Measurements from ENCODE around the gene RPL36AL. TPM values are rescaled to one million over a fixed set of nuclear protein-coding genes. Genes with fewer than 3 reads are reported as not detected.
A peak's percentile ranks its signal among the peaks of the same experiment; 100 is the strongest.

RPL36AL gene
- total RNA-seq, 1 experiment from 2014 or later = 408 TPM

- Histone ChIP-seq H3K79me2 (ENCODE audit: low read length) (peaks cover 89% of the 10 kb centered on the region), H3K27ac (ENCODE audit: low read length) (no peak overlapping the region), H3K36me3 (ENCODE audit: low read depth, low read length) (peaks cover 23% of the 10 kb centered on the region), H3F3A (ENCODE audit: low read length, unreplicated experiment) (no peaks in the 10 kb centered on the region), H2AFZ (ENCODE audit: low read length) (no peak overlapping the region), H4K20me1 (ENCODE audit: low read length) (0 out of 2 replicates have a peak, but pooled peaks cover 4% of the 10 kb centered on the region), H3K4me1 (ENCODE audit: insufficient read depth, low read length) (peaks cover 34% of the 10 kb centered on the region; the same call in 1 of the 2 replicates), H3K9me2 (replicated peaks; ENCODE audit: low read length) (no peaks in the 10 kb centered on the region), H3K9me3 (ENCODE audit: low read length) (no peaks in the 10 kb centered on the region), H3K27me3 (ENCODE audit: low read length) (no peaks in the 10 kb centered on the region), H3K9ac (ENCODE audit: low read length) (no peak overlapping the region), H3K4me3 (ENCODE audit: low read length) (no peak overlapping the region), H3K4me2 (ENCODE audit: low read length) (no peak overlapping the region)
- DNase-seq (no peak), ATAC-seq (no peak)
- no TSS peak for BruUV-seq (replicated peaks)
- ChIA-PET CTCF (no interaction called here), POLR2A (ENCODE audit: unreplicated experiment) (no interaction called here)
- TF ChIP-seq, protein P1, sequence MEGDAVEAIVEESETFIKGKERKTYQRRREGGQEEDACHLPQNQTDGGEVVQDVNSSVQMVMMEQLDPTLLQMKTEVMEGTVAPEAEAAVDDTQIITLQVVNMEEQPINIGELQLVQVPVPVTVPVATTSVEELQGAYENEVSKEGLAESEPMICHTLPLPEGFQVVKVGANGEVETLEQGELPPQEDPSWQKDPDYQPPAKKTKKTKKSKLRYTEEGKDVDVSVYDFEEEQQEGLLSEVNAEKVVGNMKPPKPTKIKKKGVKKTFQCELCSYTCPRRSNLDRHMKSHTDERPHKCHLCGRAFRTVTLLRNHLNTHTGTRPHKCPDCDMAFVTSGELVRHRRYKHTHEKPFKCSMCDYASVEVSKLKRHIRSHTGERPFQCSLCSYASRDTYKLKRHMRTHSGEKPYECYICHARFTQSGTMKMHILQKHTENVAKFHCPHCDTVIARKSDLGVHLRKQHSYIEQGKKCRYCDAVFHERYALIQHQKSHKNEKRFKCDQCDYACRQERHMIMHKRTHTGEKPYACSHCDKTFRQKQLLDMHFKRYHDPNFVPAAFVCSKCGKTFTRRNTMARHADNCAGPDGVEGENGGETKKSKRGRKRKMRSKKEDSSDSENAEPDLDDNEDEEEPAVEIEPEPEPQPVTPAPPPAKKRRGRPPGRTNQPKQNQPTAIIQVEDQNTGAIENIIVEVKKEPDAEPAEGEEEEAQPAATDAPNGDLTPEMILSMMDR (conservative IDR thresholded peaks at IDR 0.05; ENCODE audit: low read depth, low read length) = no peak
- TF ChIP-seq EZH2phosphoT487 (IDR thresholded peaks at IDR 0.05; ENCODE audit: borderline replicate concordance, low read length) (no peak), EZH2 (IDR thresholded peaks at IDR 0.05; ENCODE audit: low read length, unreplicated experiment) (no peak)
- intact Hi-C loops (cut with micrococcal nuclease) = no loop called here
Measured at GRCh38 chr14:49637534-49638078, 17.2 kb upstream of the RPL36AL start.

- Histone ChIP-seq H3K4me3 (ENCODE audit: low read length) (no peak overlapping the region), H3K27ac (ENCODE audit: low read length) (no peak overlapping the region), H3K36me3 (ENCODE audit: low read depth, low read length) (peaks cover 23% of the 10 kb centered on the region), H3K79me2 (ENCODE audit: low read length) (peaks cover 92% of the 10 kb centered on the region), H4K20me1 (ENCODE audit: low read length) (peaks cover 8% of the 10 kb centered on the region), H3K4me2 (ENCODE audit: low read length) (peak overlapping the region; percentile 81; the same call in 1 of the 2 replicates), H3K9me3 (ENCODE audit: low read length) (no peaks in the 10 kb centered on the region), H3F3A (ENCODE audit: low read length, unreplicated experiment) (no peaks in the 10 kb centered on the region), H2AFZ (ENCODE audit: low read length) (no peak overlapping the region), H3K27me3 (ENCODE audit: low read length) (no peaks in the 10 kb centered on the region), H3K4me1 (ENCODE audit: insufficient read depth, low read length) (peaks cover 31% of the 10 kb centered on the region), H3K9ac (ENCODE audit: low read length) (no peak overlapping the region), H3K9me2 (replicated peaks; ENCODE audit: low read length) (no peaks in the 10 kb centered on the region)
- no TSS peak for BruUV-seq (replicated peaks)
- ChIA-PET POLR2A (ENCODE audit: unreplicated experiment) (no interaction called here), CTCF (no interaction called here)
- TF ChIP-seq EZH2phosphoT487 (IDR thresholded peaks at IDR 0.05; ENCODE audit: borderline replicate concordance, low read length) = no peak
- no peak for TF ChIP-seq EZH2 (IDR thresholded peaks at IDR 0.05; ENCODE audit: low read length, unreplicated experiment)
- TF ChIP-seq, protein P1 (conservative IDR thresholded peaks at IDR 0.05; ENCODE audit: low read depth, low read length) = no peak
- no peak for DNase-seq
- ATAC-seq = no peak
- intact Hi-C loops (cut with micrococcal nuclease) = no loop called here
Measured at GRCh38 chr14:49636866-49637265, 16.4 kb upstream of the RPL36AL start.

All from PC-3 (cell line).